ENCODE data around the gene MYH9. TPM values are rescaled to one million over a fixed set of nuclear protein-coding genes. Genes with fewer than 3 reads are reported as not detected.
A peak's percentile ranks its signal among the peaks of the same experiment; 100 is the strongest.

MYH9 gene
- total RNA-seq, 3 donors from 2014 or later = 673 to 753 (median 716) TPM

DNA sequence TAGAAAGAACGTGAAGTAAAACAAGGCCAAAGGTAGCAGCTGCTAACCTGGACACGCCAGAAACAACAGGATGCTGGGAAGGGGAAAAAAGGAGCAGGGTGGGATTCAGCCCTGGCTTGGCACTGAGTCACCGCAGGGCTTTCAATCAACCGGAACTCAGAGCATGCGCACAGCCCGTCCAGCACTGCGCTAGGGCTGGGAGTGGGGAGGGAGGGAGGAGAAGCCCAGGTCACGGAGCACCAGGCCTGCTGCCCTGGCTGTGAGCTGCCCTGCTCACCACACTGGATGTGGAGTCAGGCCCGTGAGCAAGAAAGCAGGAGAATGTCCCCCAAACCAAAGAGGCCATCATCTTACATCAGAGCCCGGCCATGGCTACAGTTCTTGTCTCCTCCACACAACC lies 83.3 kb downstream of the MYH9 start:
- no peak for DNase-seq
- Mint-ChIP-seq H3K4me3 (no peak overlapping the region), H3K27me3 (ENCODE audit: low read depth) (no peaks in the 10 kb centered on the region), H3K4me1 (ENCODE audit: low read depth) (peaks cover 3% of the 10 kb centered on the region), H3K36me3 (ENCODE audit: insufficient read depth) (peaks cover 53% of the 10 kb centered on the region), H3K9me3 (no peaks in the 10 kb centered on the region)
- ATAC-seq = no peak

DNA sequence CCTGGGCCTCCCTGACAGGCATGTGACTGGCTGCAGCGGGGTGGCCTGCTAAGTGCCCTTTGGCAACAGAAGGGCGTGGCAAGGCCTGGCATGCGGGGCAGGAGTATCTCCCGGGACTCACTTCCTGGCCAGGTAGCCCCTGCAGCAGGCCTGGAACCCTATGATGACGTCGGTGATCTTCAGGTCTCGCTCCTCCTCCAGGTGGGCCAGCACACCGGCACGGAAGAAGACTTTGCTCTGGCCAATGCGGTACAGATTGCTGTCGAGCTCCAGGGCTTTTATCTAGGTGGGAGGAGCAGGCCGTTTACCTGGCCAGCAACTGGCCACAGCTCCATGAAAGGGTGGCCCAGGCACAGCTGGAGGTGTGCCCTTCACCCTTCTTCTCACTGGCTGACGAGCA lies 83.9 kb downstream of the MYH9 start:
- no peak for ATAC-seq
- no peaks in the 10 kb centered on the region for H3K9me3 Mint-ChIP-seq
- H3K36me3 Mint-ChIP-seq (ENCODE audit: insufficient read depth) = peaks cover 49% of the 10 kb centered on the region
- H3K4me3 Mint-ChIP-seq = no peak overlapping the region
- no peak for DNase-seq
- no peaks in the 10 kb centered on the region for H3K27me3 Mint-ChIP-seq (ENCODE audit: low read depth)
- H3K4me1 Mint-ChIP-seq (ENCODE audit: low read depth) = peaks cover 3% of the 10 kb centered on the region

DNA sequence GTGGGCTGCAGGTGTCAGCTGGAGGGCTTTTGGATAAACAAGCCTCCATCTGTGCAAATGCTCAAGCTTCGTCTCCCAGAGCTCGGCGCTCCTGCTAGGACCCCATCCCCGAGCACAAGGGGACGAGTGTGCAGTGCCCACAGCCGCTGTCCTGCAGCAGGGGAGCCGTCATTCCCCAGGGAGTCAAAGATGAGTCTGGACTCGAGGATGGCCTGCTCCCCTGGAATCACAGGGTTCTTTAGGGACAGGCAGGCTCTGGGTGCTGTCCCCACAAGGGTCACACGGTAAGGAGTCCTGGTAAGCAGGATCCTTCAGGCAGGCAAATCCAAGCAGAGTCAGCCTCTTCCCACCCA lies 84.7 kb downstream of the MYH9 start:
- DNase-seq = no peak
- Mint-ChIP-seq H3K4me3 (no peak overlapping the region), H3K4me1 (ENCODE audit: low read depth) (peaks cover 3% of the 10 kb centered on the region), H3K27me3 (ENCODE audit: low read depth) (no peaks in the 10 kb centered on the region), H3K36me3 (ENCODE audit: insufficient read depth) (peaks cover 48% of the 10 kb centered on the region), H3K9me3 (no peaks in the 10 kb centered on the region)
- ATAC-seq = no peak

DNA sequence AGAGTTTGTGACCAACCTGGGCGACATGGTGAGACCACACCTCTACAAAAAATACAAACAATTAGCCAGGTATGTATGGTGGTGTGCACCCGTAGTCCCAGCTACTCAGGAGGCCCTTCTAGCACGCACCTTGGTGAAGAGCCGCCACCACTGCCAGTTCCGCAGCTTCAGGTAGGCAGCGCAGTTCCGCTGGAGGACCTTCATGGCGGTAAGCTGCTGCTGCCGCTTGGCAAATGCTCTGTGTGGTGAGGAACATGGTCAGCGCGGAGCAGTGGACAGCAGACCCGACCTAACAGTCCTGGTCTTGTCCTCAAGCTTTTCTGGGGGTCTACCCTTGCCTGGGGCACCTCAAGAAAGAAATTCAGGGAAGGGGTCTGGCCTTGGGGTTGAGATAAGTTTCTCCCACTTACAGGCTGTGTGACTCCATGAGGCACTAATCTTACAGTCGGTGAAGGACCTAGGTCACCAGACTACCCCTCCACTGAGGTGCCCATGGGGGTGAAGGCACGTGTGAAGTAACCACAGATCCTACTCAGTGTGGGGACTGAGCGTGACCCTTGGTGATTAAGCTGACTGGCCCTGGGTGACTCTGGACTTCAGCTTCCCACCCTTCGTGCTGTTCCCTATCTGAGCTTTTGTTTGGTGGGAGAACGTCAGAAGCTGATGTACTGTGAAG lies 85.2 kb downstream of the MYH9 start:
- no peaks in the 10 kb centered on the region for H3K27me3 Mint-ChIP-seq (ENCODE audit: low read depth)
- no peak for ATAC-seq
- peaks cover 3% of the 10 kb centered on the region for H3K4me1 Mint-ChIP-seq (ENCODE audit: low read depth)
- H3K4me3 Mint-ChIP-seq = no peak overlapping the region
- H3K9me3 Mint-ChIP-seq = no peaks in the 10 kb centered on the region
- peaks cover 50% of the 10 kb centered on the region for H3K36me3 Mint-ChIP-seq (ENCODE audit: insufficient read depth)
- no peak for DNase-seq

DNA sequence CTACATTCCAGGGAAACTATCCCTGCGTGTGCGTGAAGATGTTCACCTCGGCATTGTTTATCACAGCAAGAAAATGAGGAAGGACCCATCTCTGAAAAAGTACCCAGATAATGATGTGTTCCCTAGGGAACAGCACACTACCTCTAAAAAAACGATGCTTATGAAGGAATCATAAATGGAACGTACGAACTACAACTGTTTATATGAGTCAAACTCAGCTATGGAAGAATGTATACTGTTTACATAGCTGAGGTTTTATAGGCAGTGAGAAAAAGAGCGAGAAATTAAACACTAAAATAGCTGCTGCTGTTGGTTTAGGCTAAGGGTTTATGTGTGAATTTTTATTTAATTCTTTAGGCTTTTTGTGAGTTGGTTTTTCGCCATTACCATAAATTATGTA lies 85.9 kb downstream of the MYH9 start:
- Mint-ChIP-seq H3K27me3 (ENCODE audit: low read depth) (no peaks in the 10 kb centered on the region), H3K4me3 (no peak overlapping the region), H3K36me3 (ENCODE audit: insufficient read depth) (peaks cover 51% of the 10 kb centered on the region), H3K9me3 (no peaks in the 10 kb centered on the region), H3K4me1 (ENCODE audit: low read depth) (peaks cover 3% of the 10 kb centered on the region)
- ATAC-seq = no peak
- no peak for DNase-seq

DNA sequence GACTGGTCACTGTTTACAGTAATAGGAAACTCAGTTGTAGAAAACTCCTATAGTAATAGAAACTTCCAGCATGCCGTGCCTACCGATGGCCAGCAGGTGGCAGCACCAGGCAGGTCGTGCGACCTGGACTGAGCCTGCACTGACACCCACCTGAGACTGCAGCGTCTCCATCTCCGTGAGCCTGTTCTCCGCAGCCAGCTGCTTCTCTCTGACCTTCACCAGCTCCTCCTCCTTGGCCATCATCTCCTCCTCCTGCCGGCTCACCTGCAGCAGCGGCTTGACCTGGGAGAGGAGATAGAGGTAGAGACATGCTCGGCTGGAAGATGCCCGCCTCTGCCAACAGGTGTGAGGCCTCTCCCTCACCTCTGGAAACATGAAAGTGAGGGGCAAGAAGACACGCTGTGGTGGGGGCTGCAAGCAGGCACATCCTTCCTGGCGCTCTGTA lies 86.4 kb downstream of the MYH9 start:
- ATAC-seq (peak; percentile 83 to 89), DNase-seq (peak; percentile 84)
- peaks cover 50% of the 10 kb centered on the region for H3K36me3 Mint-ChIP-seq (ENCODE audit: insufficient read depth)
- H3K27me3 Mint-ChIP-seq (ENCODE audit: low read depth) = no peaks in the 10 kb centered on the region
- H3K4me3 Mint-ChIP-seq = no peak overlapping the region
- H3K4me1 Mint-ChIP-seq (ENCODE audit: low read depth) = peaks cover 3% of the 10 kb centered on the region
- no peaks in the 10 kb centered on the region for H3K9me3 Mint-ChIP-seq

DNA sequence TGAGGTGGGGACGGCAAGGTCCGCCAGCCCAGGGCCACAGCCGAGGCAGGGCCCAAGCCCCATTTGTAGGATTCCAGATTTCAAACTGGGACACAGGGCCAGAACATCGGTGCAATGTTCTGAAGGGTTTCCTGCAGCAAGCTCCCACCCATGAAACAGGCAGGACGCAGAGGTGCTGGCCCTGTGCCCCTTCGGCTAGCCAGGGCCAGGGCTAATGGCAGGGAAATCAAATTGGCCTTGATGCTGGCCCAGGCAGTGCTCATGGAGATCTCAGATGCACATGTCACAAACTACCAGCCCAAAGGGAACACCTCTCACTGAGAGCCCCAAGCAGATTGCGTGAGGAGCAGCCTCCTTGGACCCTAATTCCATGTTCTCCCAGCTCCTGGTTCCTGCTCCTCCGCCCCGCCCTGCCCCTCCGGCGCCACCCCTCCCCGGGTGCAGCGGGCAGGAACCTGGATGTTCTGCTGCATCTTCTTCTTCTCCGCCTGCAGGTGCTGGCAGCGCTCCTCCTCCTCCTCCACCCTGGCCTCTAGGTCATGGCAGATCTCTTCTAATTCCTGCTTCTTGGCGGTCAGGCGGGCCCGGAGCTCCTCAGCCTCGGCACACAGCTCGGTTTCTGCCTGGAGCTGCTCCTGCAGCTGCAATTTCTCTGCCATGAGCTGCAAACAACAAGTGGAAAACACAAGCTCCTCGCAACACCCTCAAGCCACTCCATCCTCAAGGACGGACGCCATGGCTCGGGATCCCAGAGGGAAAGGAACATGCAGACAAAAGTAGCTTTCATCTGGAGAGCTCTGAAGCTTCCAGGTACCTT lies 87.2 kb downstream of the MYH9 start:
- Mint-ChIP-seq H3K4me3 (no peak overlapping the region), H3K4me1 (ENCODE audit: low read depth) (peaks cover 3% of the 10 kb centered on the region), H3K36me3 (ENCODE audit: insufficient read depth) (peaks cover 52% of the 10 kb centered on the region), H3K27me3 (ENCODE audit: low read depth) (no peaks in the 10 kb centered on the region), H3K9me3 (no peaks in the 10 kb centered on the region)
- no peak for DNase-seq
- no peak for ATAC-seq

DNA sequence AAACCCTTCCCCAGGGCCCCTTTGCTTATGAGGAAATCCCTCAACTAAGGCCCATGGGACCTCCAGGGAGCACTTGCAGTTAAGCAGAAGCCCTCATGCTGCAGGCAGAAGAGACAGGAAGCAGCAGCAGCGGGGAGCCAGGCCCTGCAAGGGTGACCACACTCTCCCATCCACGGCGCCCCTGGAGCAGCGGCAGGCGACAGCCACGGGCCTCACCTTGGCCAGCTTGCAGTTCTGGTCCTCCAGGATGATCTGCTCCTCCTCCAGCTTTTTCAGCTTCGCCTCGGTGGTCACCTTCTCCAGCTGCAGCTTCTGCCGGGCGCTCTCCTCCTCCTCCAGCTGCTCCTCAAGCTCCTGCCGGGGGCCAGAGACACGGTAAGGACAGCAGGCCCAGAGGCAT lies 87.9 kb downstream of the MYH9 start:
- Mint-ChIP-seq H3K36me3 (ENCODE audit: insufficient read depth) (peaks cover 50% of the 10 kb centered on the region), H3K4me3 (no peak overlapping the region), H3K27me3 (ENCODE audit: low read depth) (no peaks in the 10 kb centered on the region), H3K9me3 (no peaks in the 10 kb centered on the region), H3K4me1 (ENCODE audit: low read depth) (peaks cover 3% of the 10 kb centered on the region)
- DNase-seq (no peak), ATAC-seq (no peak)

DNA sequence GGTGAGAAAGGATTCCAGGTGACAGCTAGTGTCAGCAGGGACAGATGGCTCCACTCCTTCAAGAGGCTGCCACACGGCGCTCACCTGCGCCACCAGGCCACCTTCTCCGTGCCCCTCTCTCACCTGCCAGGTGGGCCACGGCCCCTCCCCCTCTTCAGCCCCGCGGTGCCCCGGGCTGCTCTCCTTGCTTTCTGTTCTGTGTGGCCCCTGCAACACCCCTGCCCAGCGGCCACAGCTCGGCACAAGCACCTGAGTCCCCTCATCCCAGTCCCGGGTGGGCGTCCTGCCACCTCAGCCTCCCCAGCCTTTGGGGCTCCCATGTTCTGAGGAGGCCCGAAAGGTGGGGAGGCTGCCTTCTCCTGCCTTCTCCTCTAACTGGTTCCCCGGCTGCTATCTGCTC lies 88.5 kb downstream of the MYH9 start:
- no peaks in the 10 kb centered on the region for H3K9me3 Mint-ChIP-seq
- H3K4me1 Mint-ChIP-seq (ENCODE audit: low read depth) = peaks cover 3% of the 10 kb centered on the region
- peaks cover 54% of the 10 kb centered on the region for H3K36me3 Mint-ChIP-seq (ENCODE audit: insufficient read depth)
- H3K27me3 Mint-ChIP-seq (ENCODE audit: low read depth) = no peaks in the 10 kb centered on the region
- no peak for ATAC-seq
- no peak for DNase-seq
- no peak overlapping the region for H3K4me3 Mint-ChIP-seq

DNA sequence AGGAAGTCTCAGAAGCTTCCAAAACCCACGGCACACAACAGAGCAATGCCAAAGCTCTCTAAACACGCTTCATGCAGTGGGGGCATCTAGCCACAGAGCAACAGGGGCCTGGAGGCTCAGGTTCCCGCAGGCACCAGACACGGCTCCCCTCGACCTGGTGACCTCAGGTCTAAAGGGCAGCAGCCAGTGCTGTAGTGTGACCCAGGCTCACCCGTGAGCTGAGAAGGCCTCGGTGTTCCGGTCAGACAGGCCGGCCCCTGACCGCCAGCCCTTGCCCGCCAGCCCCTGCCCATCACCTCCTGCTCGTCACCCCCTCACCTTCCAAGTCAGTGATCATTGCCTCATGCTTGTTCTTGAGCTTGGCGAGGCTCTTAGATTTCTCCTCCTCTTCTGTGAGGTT lies 89.2 kb downstream of the MYH9 start:
- ATAC-seq = no peak
- H3K4me1 Mint-ChIP-seq (ENCODE audit: low read depth) = peaks cover 6% of the 10 kb centered on the region
- H3K9me3 Mint-ChIP-seq = no peaks in the 10 kb centered on the region
- no peak for DNase-seq
- no peaks in the 10 kb centered on the region for H3K27me3 Mint-ChIP-seq (ENCODE audit: low read depth)
- H3K36me3 Mint-ChIP-seq (ENCODE audit: insufficient read depth) = peaks cover 51% of the 10 kb centered on the region
- no peak overlapping the region for H3K4me3 Mint-ChIP-seq

DNA sequence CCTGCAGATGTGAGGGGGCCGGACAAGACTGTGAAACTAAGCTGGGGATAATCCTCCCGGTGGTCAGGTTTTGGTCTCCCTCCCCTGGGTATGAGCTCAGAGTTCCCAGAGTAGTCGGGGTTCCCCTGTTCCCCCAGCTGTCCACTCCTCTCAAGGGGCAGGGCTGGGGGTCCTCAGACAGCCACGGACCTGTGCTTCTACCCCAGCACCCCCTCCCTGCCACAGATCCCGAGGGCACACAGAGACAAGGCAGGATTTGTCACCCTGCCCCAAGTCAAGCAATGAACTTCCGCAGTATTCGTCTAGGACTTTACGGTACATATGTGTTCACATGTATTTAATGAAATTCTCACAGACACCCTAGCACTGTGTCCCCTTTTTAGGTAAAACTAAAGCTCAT lies 89.6 kb downstream of the MYH9 start:
- ATAC-seq = no peak
- Mint-ChIP-seq H3K27me3 (ENCODE audit: low read depth) (no peaks in the 10 kb centered on the region), H3K36me3 (ENCODE audit: insufficient read depth) (peaks cover 50% of the 10 kb centered on the region), H3K4me1 (ENCODE audit: low read depth) (peaks cover 6% of the 10 kb centered on the region), H3K9me3 (no peaks in the 10 kb centered on the region), H3K4me3 (no peak overlapping the region)
- DNase-seq = no peak

DNA sequence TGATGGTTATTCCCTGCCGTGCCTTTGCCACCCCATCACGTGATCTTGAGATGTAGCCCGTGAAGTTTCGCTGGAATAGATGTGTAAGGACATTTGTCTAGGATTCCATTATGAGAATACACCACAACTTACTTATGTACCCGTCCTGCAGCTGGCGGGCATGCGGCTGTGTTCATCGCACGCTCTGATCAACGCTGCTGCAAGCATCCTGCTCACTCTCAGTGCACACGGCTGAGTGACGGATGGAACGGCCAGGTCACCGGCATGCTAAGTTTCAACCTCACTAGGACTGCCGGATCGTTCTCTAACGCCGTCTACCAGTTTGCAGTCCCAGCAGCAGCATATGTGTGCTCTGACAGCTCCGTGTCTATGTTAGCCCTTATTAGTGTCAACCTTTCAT lies 90.2 kb downstream of the MYH9 start:
- DNase-seq (no peak), ATAC-seq (no peak)
- H3K4me3 Mint-ChIP-seq = no peak overlapping the region
- H3K4me1 Mint-ChIP-seq (ENCODE audit: low read depth) = peaks cover 10% of the 10 kb centered on the region
- H3K27me3 Mint-ChIP-seq (ENCODE audit: low read depth) = no peaks in the 10 kb centered on the region
- H3K9me3 Mint-ChIP-seq = no peaks in the 10 kb centered on the region
- peaks cover 51% of the 10 kb centered on the region for H3K36me3 Mint-ChIP-seq (ENCODE audit: insufficient read depth)

DNA sequence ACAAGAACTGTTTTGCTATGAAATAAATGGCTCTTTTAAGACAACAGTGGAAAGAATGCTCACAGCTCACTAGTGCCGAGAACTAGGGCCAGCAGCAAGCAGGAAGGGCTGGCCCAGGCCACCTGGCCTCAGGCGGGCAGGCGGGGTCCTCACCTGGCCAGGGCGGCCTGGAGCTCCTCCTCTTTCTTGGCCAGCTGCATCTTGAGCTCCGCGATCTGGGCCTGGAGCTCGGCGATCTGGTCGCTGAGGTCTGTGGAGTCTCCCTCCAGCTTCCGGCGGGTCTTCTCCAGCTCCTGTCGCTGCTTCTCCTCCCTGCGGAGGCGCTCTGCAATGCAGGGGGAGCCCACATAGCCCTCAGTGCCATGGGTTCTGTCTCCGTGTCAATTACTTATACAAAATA lies 91.1 kb downstream of the MYH9 start:
- no peak overlapping the region for H3K4me3 Mint-ChIP-seq
- no peak for ATAC-seq
- no peaks in the 10 kb centered on the region for H3K27me3 Mint-ChIP-seq (ENCODE audit: low read depth)
- H3K4me1 Mint-ChIP-seq (ENCODE audit: low read depth) = peaks cover 15% of the 10 kb centered on the region
- H3K9me3 Mint-ChIP-seq = no peaks in the 10 kb centered on the region
- H3K36me3 Mint-ChIP-seq (ENCODE audit: insufficient read depth) = peaks cover 58% of the 10 kb centered on the region
- no peak for DNase-seq

DNA sequence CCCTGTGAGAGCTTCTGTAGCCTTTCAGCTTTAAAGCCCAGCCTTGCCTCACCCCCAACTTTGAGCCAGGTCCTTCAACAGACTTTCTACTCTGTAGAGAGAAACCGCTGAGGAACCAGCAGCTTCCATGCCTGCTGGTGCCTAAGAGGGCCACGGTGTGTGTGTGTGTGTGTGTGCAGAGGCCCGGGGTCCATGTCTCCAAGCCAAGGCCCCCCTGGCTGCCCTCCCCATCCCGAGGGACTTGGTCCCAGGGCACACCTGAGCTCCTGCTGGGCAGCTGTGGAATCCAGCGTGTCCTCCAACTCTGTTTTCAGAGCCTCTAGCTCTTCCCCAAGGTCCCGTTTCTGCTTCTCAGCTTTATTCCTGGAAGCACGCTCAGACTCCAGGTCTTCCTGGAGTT lies 92.5 kb downstream of the MYH9 start:
- DNase-seq (no peak), ATAC-seq (no peak)
- Mint-ChIP-seq H3K4me1 (ENCODE audit: low read depth) (peaks cover 21% of the 10 kb centered on the region), H3K36me3 (ENCODE audit: insufficient read depth) (peaks cover 50% of the 10 kb centered on the region), H3K9me3 (no peaks in the 10 kb centered on the region), H3K27me3 (ENCODE audit: low read depth) (no peaks in the 10 kb centered on the region), H3K4me3 (no peak overlapping the region)

DNA sequence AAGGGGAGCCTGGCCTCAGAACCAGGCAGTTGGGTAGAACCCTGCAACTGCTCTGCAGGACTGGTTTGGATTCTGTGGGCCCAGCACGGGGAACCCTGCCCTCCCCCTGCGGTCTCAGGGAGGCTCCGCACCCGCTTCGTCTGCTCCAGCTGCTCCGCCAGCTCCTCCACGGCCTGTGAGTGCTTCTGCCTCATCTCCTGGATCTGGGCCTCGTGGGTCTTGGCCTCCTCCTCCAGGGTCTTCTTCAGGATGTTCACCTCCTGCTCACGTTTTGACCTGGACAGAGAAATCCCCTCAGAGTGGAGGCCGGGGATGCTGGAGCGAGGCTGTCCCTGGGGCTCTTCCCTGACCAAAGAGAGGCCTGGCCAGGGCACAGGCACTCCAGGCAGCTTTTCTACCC lies 93.0 kb downstream of the MYH9 start:
- H3K36me3 Mint-ChIP-seq (ENCODE audit: insufficient read depth) = peaks cover 52% of the 10 kb centered on the region
- no peak overlapping the region for H3K4me3 Mint-ChIP-seq
- no peaks in the 10 kb centered on the region for H3K9me3 Mint-ChIP-seq
- ATAC-seq (no peak), DNase-seq (no peak)
- H3K27me3 Mint-ChIP-seq (ENCODE audit: low read depth) = no peaks in the 10 kb centered on the region
- peaks cover 24% of the 10 kb centered on the region for H3K4me1 Mint-ChIP-seq (ENCODE audit: low read depth)
